ENCODE data around the gene NTSR1. TPM values are rescaled to one million over a fixed set of nuclear protein-coding genes. Genes with fewer than 3 reads are reported as not detected.

The NTSR1 gene
- total and polyA plus RNA-seq, 12 donors = 0.03 to 0.14 (median 0.11) TPM; not detected in 9

DNA sequence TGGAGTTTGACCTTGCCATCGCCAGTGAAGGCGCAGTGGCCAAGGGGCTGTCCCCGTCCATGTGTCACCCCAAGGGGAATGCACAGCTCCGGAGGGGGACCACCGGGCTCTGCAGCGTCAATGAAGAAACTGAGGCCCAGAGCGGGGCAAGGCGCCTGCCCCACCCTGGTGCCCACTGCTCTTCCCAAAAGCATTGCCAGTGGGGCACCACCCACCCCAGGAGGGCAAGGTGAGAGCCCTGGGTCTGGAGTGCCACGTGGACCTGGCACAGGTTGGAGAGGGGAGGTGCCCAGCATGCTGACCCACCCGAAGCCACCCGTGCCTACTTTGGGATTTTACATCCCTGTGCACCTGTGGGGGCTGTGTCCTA, 8.3 kb downstream of the NTSR1 start:
- TF ChIP-seq POLR2A (IDR thresholded peaks at IDR 0.05) = no peak
- TF ChIP-seq, protein P1, sequence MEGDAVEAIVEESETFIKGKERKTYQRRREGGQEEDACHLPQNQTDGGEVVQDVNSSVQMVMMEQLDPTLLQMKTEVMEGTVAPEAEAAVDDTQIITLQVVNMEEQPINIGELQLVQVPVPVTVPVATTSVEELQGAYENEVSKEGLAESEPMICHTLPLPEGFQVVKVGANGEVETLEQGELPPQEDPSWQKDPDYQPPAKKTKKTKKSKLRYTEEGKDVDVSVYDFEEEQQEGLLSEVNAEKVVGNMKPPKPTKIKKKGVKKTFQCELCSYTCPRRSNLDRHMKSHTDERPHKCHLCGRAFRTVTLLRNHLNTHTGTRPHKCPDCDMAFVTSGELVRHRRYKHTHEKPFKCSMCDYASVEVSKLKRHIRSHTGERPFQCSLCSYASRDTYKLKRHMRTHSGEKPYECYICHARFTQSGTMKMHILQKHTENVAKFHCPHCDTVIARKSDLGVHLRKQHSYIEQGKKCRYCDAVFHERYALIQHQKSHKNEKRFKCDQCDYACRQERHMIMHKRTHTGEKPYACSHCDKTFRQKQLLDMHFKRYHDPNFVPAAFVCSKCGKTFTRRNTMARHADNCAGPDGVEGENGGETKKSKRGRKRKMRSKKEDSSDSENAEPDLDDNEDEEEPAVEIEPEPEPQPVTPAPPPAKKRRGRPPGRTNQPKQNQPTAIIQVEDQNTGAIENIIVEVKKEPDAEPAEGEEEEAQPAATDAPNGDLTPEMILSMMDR (IDR thresholded peaks at IDR 0.05) = no peak
- no peaks in the 10 kb centered on the region for H3K36me3 ChIP-seq (replicated peaks in 1 of 2)
- H3K27me3 ChIP-seq = peaks cover 23% of the 10 kb centered on the region
- intact Hi-C loops (cut with DNase I) = no loop called here
- H3K9me3 ChIP-seq (replicated peaks in 1 of 3) = peaks cover 0 to 7% (median 0%) of the 10 kb centered on the region in 3 donors
- no peak overlapping the region for H3K4me3 ChIP-seq
- WGBS, 4 donors = 70 to 88% (median 85%) methylated on average over 3 to 11 of the region's 11 CpGs
- no peak for DNase-seq
- no peak overlapping the region for H3K27ac ChIP-seq
- H3K4me1 ChIP-seq (replicated peaks in 1 of 2) = no peaks in the 10 kb centered on the region

DNA sequence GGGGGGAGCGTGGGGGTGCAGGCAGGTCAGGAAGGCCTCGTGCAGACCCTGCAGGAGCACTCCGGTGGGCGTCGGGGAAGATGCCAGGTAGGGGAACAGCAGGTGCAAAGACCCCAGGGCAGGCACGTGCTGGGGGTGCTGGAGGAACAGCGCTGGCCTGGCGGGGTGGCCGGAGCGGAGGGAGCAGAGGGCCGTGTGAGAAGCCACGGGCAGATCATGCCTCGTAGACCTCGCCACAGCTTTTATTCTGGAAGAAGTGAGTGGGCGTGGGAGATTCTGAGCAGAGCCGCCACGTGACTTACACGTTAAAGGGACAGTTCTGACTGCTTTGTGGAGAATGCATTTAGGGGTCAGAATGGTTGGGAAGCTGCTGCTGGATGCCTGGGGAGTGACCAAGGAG, 9.3 kb downstream of the NTSR1 start:
- Histone ChIP-seq H3K4me1 (replicated peaks in 1 of 2) (no peaks in the 10 kb centered on the region), H3K9me3 (replicated peaks in 1 of 3) (peaks cover 0 to 7% (median 0%) of the 10 kb centered on the region in 3 donors), H3K27ac (no peak overlapping the region), H3K27me3 (peaks cover 26% of the 10 kb centered on the region), H3K4me3 (no peak overlapping the region), H3K36me3 (replicated peaks in 1 of 2) (no peaks in the 10 kb centered on the region)
- no peak for DNase-seq
- WGBS, 4 donors = 61 to 63% (median 62%) methylated on average over 17 to 18 of the region's 18 CpGs
- TF ChIP-seq, protein P1 (IDR thresholded peaks at IDR 0.05) = no peak
- no peak for TF ChIP-seq POLR2A (IDR thresholded peaks at IDR 0.05)
- intact Hi-C loops (cut with DNase I) = no loop called here

DNA sequence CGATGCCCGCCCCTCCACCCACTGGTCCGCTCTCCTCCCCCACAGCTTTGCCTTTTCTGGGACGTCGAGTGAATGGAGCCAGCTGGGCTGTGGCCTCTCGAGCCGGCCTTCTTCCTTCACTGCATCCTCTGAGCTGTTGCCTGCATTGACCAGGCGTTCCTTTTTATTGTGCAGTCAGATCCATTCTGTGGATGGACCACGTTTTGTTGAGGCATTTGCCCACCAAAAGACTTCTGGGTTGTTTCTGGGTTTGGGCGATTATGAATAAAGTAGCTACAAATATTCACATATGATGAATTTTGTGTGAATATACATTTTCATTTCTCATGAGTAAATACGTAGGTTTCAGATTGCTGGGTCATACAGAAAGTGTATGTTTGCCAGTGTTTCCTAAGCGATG, 9.9 kb downstream of the NTSR1 start:
- H3K27ac ChIP-seq = no peak overlapping the region
- intact Hi-C loops (cut with DNase I) = no loop called here
- no peak for DNase-seq
- no peaks in the 10 kb centered on the region for H3K4me1 ChIP-seq (replicated peaks in 1 of 2)
- peaks cover 26% of the 10 kb centered on the region for H3K27me3 ChIP-seq
- peaks cover 0 to 7% (median 0%) of the 10 kb centered on the region in 3 donors for H3K9me3 ChIP-seq (replicated peaks in 1 of 3)
- TF ChIP-seq, protein P1 (IDR thresholded peaks at IDR 0.05) = no peak
- no peak for TF ChIP-seq POLR2A (IDR thresholded peaks at IDR 0.05)
- no peak overlapping the region for H3K4me3 ChIP-seq
- no peaks in the 10 kb centered on the region for H3K36me3 ChIP-seq (replicated peaks in 1 of 2)
- 63 to 70% (median 65%) methylated on average over 12 of the region's 12 CpGs for WGBS, 4 donors

DNA sequence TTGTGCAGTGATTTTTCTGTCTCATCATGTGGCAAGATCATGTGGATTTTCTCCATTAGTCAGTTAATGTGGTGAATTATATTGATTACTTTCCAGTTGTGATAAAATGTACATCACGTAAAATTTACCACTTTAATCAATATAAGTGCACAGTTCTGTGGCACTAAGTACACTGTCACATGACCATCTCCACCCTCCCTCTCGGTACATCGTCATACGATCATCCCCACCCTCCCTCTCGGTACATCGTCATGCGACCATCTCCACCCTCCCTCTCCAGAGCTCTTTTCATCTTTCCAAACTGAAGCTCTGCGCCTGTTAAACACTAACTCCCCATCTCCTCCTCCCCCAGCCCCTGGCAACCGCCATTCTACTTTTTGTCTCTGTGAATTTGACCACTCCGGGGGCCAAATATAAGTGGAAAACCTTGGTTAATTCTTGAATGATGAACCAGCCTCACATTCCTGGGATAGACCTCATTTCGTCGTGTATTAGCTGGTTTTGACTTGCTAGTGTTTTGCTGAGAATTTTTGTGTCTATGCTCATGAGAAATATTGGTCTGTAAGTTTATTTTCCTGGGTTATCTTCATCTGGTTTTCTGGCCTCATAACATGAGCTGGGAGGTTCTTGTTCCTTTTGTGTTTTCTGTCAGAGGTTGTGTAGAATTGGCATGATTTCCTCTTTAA, 10.8 kb downstream of the NTSR1 start:
- Histone ChIP-seq H3K36me3 (replicated peaks in 1 of 2) (no peaks in the 10 kb centered on the region), H3K27me3 (peaks cover 29% of the 10 kb centered on the region), H3K9me3 (replicated peaks in 1 of 3) (peaks cover 0 to 7% (median 0%) of the 10 kb centered on the region in 3 donors), H3K27ac (no peak overlapping the region), H3K4me3 (no peak overlapping the region), H3K4me1 (replicated peaks in 1 of 2) (no peaks in the 10 kb centered on the region)
- 74 to 84% (median 77%) methylated on average over 12 of the region's 12 CpGs for WGBS, 4 donors
- intact Hi-C loops (cut with DNase I) = no loop called here
- DNase-seq = no peak
- TF ChIP-seq POLR2A (IDR thresholded peaks at IDR 0.05) = no peak
- TF ChIP-seq, protein P1 (IDR thresholded peaks at IDR 0.05) = no peak
